Ascending aorta (tissue), 2 donors: ENCODE results near the gene CAPZA1. TPM values are rescaled to one million over a fixed set of nuclear protein-coding genes. Genes with fewer than 3 reads are reported as not detected.

Experiments used
- DNase-seq, 2 donors: peaks; one replicate each; pipeline ENCODE4 v3.0.0-alpha.2; 2019; ENCODE audit warnings: low spot score in 2 of 2
- H3K27ac ChIP-seq, 2 donors: fragments of 200-600 bp; sonication (generic); one replicate each; pipeline ENCODE4 v1.5.1; 2016 to 2017; ENCODE audit warnings: mild to moderate bottlenecking in 1 of 2
- H3K27me3 ChIP-seq: fragments of 200-600 bp; sonication (generic); one replicate; pipeline ENCODE4 v1.5.1; 2017
- H3K36me3 ChIP-seq, 2 donors: fragments of 200-600 bp; sonication (generic); one replicate each; pipeline ENCODE4 v1.5.1; 2016
- H3K4me1 ChIP-seq, 2 donors: fragments of 200-600 bp; sonication (generic); one replicate each; pipeline ENCODE4 v1.5.1; 2016 to 2017; ENCODE audit warnings: mild to moderate bottlenecking in 1 of 2
- H3K4me3 ChIP-seq, 2 donors: fragments of 200-600 bp; sonication (generic); one replicate each; pipeline ENCODE4 v1.5.1; 2016 to 2017; ENCODE audit warnings: mild to moderate bottlenecking in 1 of 2
- H3K9me3 ChIP-seq, 2 donors: fragments of 200-600 bp; sonication (generic); one replicate each; pipeline ENCODE4 v1.5.1; 2016
- CTCF ChIP-seq, 3 experiments: fragments of 200-600 bp in 2 of 3; fragments of 450-650 bp in 1 of 3; sonication (generic) in 2 of 3; IDR thresholded peaks; one replicate each; pipeline ENCODE4 v1.5.1; 2016 to 2019; ENCODE audit warnings: antibody characterized with exemption in 3 of 3, mild to moderate bottlenecking in 1 of 3, moderate library complexity in 1 of 3
- intact Hi-C: fragments of 100-400 bp; cut with DNase I; formaldehyde crosslinking; loops from one replicate; pipeline ENCODE4 v1.15.1; 2023
- total RNA-seq: library from RNA; depleted of rRNA; stranded (reverse); fragments of >200 nt; gene quantifications from one replicate; pipeline ENCODE4 v1.1.0, GENCODE V29; 2016

CAPZA1 gene
- total RNA-seq, 1 donor from 2014 or later, result 53.5 TPM

GRCh38 chr1:112718691-112719418 lies 99.2 kb downstream of the CAPZA1 start:
- no peaks in the 10 kb centered on the region for H3K36me3 ChIP-seq
- peak in 1 of 2 donors; percentile 89 for DNase-seq

GRCh38 chr1:112719706-112720105 lies 100.1 kb downstream of the CAPZA1 start:
- Histone ChIP-seq H3K27ac (no peak overlapping the region), H3K36me3 (no peaks in the 10 kb centered on the region), H3K9me3 (no peaks in the 10 kb centered on the region), H3K27me3 (no peaks in the 10 kb centered on the region), H3K4me3 (no peak overlapping the region), H3K4me1 (peaks cover 3 to 8% of the 10 kb centered on the region in 2 donors)
- DNase-seq, result peak in 1 of 2 donors; percentile 43
- intact Hi-C loops, result loop anchor here (5.0 kb wide), 4 partner anchors 163 to 1093 kb away; partner anchors contain the start of genes MAGI3 and RSBN1
- no peak for TF ChIP-seq CTCF (IDR thresholded peaks at IDR 0.05)

More at GRCh38 chr1:112718691-112719418, 99.2 kb downstream of the CAPZA1 start:
- H3K9me3 ChIP-seq, result no peaks in the 10 kb centered on the region
- H3K27ac ChIP-seq, result no peak overlapping the region
- TF ChIP-seq CTCF (IDR thresholded peaks at IDR 0.05), result peak; percentile 68 to 85 (median 75)
- H3K27me3 ChIP-seq, result no peaks in the 10 kb centered on the region
- H3K4me3 ChIP-seq, result peak overlapping the region; percentile 12 to 49
- H3K4me1 ChIP-seq, result peaks cover 6 to 9% of the 10 kb centered on the region in 2 donors
- intact Hi-C loops, result loop anchor here (5.0 kb wide), 4 partner anchors 163 to 1093 kb away; partner anchors contain the start of genes MAGI3 and RSBN1

GRCh38 chr1:112720800-112721199 lies 101.2 kb downstream of the CAPZA1 start:
- no peak overlapping the region for H3K27ac ChIP-seq
- no peak for TF ChIP-seq CTCF (IDR thresholded peaks at IDR 0.05)
- intact Hi-C loops, result no loop called here

More at GRCh38 chr1:112720800-112721199, 101.2 kb downstream of the CAPZA1 start:
- DNase-seq, result peak in 1 of 2 donors; percentile 35
- Histone ChIP-seq H3K4me3 (no peak overlapping the region), H3K27me3 (no peaks in the 10 kb centered on the region), H3K36me3 (no peaks in the 10 kb centered on the region), H3K9me3 (no peaks in the 10 kb centered on the region), H3K4me1 (peaks cover 0 to 4% of the 10 kb centered on the region in 2 donors)

Other genes starting within 250 kb of the CAPZA1 start
- 13.0 TPM for gene CTTNBP2NL, start 223.6 kb upstream of the CAPZA1 start, total RNA-seq
- 4.8 TPM for gene WNT2B, start 110.9 kb upstream of the CAPZA1 start, total RNA-seq
- gene ST7L, start 691 bp upstream of the CAPZA1 start, total RNA-seq, result 4.0 TPM
- gene MOV10, start 54.8 kb downstream of the CAPZA1 start, total RNA-seq, result 69.5 TPM
- 379 TPM for gene RHOC, start 87.3 kb downstream of the CAPZA1 start, total RNA-seq
- gene PPM1J, start 95.5 kb downstream of the CAPZA1 start, total RNA-seq, result 10.0 TPM